GM13977 (cell line): Measurements from ENCODE around the gene THSD4.

Source experiments
- DNase-seq: peaks from one replicate; pipeline ENCODE4 v3.0.0; 2012; ENCODE audit warnings: low spot score
- in situ Hi-C: fragments of 300-500 bp; cut with MboI; formaldehyde crosslinking; loops from one replicate; pipeline ENCODE4 v1.12.0; 2022; ENCODE audit warnings: low sequenced_read_pairs, low pct_unique_long_range_greater_than_20kb, mixed read lengths, inconsistent platforms; ENCODE audit not compliant: unreplicated experiment
- TF ChIP-seq, protein P1 (sequence below): IDR thresholded peaks from 2 replicates; pipeline ENCODE4 v1.5.1; 2012; ENCODE audit warnings: mild to moderate bottlenecking, control low read depth; ENCODE audit not compliant: insufficient read depth; ENCODE audit errors: extremely low read depth, missing control alignments

THSD4 gene

DNA sequence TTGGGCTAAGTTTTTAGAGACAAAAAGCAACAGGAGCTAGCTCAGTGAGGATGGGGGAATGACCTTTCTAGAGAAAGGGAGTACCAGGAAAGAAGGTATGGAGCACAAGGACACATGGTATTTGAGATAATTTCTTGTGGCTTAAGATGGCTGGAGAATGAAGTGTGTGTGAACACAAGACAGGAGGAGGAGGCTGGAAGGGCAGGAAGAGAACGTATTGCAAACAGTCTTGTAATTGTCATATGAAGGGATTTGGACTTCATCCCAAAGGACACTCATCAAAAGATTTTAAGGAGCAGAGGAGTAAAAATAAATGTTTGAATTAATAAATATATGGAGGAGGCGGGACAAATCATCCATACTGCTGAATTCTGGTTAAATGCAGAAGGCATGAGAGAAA, 426.5 kb downstream of the THSD4 start:
- in situ Hi-C loops: no loop called here
- TF ChIP-seq, protein P1, sequence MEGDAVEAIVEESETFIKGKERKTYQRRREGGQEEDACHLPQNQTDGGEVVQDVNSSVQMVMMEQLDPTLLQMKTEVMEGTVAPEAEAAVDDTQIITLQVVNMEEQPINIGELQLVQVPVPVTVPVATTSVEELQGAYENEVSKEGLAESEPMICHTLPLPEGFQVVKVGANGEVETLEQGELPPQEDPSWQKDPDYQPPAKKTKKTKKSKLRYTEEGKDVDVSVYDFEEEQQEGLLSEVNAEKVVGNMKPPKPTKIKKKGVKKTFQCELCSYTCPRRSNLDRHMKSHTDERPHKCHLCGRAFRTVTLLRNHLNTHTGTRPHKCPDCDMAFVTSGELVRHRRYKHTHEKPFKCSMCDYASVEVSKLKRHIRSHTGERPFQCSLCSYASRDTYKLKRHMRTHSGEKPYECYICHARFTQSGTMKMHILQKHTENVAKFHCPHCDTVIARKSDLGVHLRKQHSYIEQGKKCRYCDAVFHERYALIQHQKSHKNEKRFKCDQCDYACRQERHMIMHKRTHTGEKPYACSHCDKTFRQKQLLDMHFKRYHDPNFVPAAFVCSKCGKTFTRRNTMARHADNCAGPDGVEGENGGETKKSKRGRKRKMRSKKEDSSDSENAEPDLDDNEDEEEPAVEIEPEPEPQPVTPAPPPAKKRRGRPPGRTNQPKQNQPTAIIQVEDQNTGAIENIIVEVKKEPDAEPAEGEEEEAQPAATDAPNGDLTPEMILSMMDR: no peak
- no peak for DNase-seq

DNA sequence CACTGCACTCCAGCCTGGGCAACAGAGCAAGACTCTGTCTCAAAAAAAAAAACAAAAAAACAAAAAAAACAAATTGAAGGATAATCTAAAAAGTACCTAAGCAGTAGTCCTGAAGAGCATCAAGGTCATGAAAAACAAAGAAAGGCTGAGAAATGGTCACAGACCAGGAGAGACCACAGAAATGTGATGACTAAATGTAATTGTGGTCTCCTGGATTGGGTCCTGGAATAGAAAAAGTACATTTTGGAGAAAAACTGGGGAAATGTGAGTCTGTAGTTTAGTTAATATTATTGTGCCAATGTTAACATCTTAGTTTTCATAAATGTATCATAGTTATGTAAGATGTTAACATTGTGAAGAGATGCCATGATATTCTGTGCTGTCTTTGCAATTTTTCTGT, 427.6 kb downstream of the THSD4 start:
- TF ChIP-seq, protein P1: no peak
- DNase-seq: no peak
- in situ Hi-C loops: no loop called here

DNA sequence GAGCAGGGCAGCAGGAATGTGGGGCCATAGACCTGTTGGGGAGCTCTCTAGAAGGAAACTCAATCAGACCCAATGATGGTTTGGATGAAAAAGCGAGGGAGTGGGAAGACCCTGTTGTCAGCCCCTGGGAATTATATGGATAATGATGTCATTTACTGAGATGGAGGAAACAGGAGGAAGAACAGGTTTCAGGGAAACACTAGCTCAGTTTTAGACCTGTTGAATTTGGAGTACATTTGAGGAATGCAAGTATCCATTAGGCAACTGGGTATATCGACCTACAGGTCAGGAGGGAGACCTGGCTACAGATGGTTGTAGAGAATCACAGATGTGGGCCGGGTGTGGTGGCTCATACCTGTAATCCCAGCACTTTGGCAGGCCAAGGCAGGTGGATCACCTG, 428.1 kb downstream of the THSD4 start:
- TF ChIP-seq, protein P1: no peak
- no peak for DNase-seq
- in situ Hi-C loops: no loop called here

DNA sequence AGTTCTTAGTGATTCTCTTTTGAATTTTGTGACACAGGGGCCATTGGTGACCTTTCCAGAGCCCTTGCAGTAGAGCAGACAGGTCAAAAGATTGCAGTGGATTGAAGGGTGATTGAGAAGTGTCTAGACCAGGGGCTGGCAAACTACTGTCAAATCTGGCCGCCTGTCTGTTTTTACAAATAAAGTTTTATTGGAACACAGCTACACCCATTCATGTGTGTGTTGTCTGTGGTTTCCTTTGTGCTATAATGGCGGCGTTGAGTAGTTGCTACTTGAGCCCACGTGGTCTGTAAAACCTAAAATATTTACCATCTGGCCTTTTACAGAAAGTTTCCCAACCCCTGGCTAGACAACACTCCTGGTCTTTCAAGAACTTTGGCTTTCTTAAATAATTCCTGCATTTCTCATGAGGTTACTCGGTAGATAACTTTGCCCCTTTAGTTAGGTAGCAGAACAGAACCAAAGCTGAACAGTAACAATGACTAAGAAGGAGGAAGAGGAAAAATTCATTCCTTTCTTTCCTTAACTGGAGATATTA, 430.0 kb downstream of the THSD4 start:
- DNase-seq: no peak
- TF ChIP-seq, protein P1: no peak
- in situ Hi-C loops: no loop called here

DNA sequence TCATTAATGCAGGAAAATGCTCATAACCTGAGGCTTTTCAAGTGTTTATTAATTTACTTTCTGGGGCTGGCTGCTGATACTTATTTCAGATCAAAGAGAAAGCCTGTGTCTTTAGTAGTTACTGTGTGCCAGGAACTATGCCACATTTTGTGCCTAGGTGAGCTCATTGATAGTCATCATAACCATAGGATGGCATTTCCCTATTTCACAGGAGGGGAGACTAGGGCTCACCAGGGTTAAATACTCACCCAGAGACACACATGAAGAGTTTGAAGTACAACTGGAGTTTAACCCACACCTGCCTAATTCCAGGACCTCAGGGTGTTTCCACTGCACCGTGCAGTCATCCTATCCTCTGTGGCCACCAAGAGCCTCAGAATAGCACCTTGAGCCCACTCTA, 430.7 kb downstream of the THSD4 start:
- in situ Hi-C loops: no loop called here
- TF ChIP-seq, protein P1: no peak
- no peak for DNase-seq

DNA sequence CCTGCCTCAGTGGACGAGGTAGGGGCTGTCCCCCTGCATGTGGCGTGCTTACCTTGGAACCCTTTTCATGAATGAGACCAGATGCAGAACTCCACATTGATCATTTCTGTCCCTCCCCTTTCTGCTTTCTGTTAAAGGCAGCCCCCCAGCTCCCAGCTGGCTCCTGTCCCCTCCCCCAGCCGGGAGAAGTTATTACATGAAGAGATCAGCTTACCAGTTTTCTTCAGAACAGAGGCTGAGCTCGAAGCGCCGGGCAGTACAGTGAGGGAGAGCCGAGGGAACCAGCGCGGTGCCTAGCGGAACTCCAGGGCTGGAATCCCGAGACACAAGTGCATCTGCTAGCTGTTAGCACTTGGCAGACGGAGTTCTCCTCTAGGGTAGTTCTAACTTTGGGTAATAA, 431.7 kb downstream of the THSD4 start:
- DNase-seq: no peak
- in situ Hi-C loops: no loop called here
- TF ChIP-seq, protein P1: no peak

DNA sequence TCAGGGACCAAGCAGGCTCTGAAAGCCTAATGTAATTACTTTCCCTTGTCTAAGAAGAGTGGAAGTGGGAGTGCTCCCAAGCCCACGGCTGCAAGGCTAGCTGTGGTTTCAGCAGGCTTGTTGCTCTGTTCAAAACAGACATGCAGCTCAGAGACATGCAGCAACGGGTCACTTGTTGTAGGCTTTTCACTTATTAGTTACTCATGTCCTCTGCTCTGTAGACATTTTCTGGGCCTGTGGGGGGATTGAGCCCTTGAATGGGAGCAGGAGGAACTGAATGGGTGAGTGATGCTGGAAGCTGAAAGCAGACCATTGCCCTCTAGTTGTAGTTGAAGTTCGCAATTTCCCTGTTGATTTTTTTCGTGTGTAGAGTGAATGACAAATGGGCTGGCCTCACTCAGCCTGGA, 433.1 kb downstream of the THSD4 start:
- in situ Hi-C loops: no loop called here
- TF ChIP-seq, protein P1: no peak
- DNase-seq: no peak
